HT-29 (cell line): ENCODE results near the gene PPAT. TPM values are rescaled to one million over a fixed set of nuclear protein-coding genes. Genes with fewer than 3 reads are reported as not detected.
A peak's percentile ranks its signal among the peaks of the same experiment; 100 is the strongest.
"Not testable (repeated sequence)": the region's sequence is repeated elsewhere in the genome, so short reads cannot be mapped to it uniquely, and the experiment has no call there.

ENCODE experiments used
- DNase-seq: peaks from one replicate; pipeline ENCODE4 v3.0.0-alpha.2; 2015; ENCODE audit warnings: low spot score
- total RNA-seq: library from RNA; depleted of rRNA; stranded (reverse); fragments of >200 nt; shearing (Covaris generic); gene quantifications from 2 replicates; pipeline ENCODE4 v1.2.3, GENCODE V29; 2014; rRNA removed

The PPAT gene
- total RNA-seq = 20.2 and 32.4 TPM in 2 replicates

- peak; percentile 99 for DNase-seq
These were observed at the start of gene PPAT for GRCh38 chr4:56435140-56435926. Gene PPAT, minus strand, starts transcription at chr4:56435615. Its CDS starts 138 bp downstream, at chr4:56435477.

DNA sequence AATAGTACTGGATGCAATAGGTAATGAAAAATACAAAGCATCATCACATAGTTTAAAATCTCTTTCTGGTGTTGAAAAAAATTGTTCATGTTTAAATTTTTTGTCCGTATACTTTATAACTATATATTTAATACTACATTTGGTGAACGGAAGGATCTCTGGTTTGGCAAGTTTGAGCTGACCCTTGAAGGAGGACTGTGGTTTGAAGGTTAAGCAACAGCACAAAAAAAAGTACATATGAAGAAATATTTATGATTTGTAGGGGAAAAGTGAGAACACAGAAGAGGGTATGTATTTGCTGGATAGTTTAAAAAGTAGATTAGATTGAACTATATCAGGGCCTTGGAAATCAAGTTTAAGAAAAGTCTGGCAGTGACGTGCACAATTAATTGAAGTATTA, 45.3 kb upstream of the PPAT start:
- no peak for DNase-seq

DNA sequence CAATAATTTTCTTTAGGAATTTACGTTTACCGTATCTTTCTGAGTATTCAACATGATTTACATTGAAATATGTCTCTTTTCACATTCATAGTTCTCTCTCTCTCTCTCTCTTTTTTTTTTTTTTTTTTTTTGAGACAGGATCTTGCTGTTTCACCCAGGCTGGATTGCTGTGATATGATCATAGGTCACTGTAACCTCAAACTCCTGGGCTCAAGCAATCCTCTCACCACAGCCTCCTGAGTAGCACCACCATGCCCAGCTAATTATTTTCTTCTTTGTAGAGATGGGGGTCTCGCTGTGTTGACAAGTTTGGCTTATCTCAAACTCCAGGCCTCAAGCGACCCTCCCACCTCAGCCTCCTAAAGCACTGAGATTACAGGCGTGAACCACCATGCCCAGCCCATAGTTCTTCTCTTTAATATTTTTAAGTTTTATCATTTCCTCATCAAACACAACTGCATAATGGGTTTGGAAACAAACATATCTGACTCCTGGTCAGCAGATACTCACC, 41.8 kb upstream of the PPAT start:
- no peak for DNase-seq

DNA sequence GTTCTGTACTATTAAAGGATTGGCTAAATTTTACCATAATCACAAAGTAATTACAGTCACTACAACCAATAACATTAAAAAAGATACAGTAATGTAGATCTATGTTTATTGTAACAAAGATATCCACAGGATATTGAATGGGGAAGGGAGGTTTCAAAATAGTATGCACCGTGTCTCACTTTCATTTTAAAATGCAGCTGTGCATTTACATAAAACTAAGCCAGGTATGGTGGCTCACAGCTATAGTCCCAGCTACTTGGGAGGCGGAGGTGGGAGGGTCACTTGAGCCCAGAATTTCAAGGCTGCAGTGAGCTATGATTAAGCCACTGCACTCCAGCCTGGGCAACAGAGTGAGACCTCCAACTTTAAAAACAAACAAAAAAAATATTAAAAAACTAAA, 40.5 kb upstream of the PPAT start:
- DNase-seq = no peak

DNA sequence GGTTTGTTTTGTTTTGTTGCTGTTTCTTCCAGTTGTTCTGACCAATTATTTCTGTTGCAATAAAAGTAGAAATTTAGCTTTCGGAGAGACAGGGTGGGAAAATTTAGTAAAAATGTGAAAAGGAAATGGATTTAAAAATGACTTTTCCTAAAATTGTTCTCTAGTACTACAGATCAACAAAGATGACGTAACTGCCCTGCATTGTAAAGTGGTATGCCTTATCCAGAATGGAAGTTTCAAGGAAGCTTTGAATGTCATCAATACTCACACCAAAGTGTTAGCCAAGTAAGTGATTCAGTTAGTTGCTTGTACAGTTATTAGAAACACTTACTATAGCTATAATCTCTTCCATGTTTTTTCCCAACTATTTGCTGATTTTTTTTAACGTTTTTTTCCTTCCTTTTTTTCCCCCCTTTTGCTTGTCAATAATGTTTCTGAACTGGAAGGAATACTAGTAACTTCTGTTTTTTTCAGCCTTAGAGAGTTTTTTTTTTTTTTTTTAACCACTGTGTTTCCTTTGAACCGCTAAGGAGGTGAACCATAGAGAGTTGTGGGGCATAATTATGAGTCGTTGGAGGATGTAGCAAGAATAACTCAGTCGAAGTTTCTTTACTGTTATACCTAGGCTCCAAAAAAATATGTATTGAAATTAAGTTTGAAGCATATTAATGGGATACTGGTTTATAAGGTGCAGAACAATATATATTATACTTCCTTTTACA, 34.2 kb upstream of the PPAT start:
- DNase-seq = no peak

- DNase-seq = peak; percentile 68
These were observed 32.6 kb upstream of the PPAT start for GRCh38 chr4:56468097-56468422.

GRCh38 chr4:56467284-56468096, 32.1 kb upstream of the PPAT start, which contains the start of gene SRP72:
Gene SRP72, plus strand, starts transcription at chr4:56467617. Its CDS starts 19 bp downstream, at chr4:56467636.
- peak; percentile 92 for DNase-seq

DNA sequence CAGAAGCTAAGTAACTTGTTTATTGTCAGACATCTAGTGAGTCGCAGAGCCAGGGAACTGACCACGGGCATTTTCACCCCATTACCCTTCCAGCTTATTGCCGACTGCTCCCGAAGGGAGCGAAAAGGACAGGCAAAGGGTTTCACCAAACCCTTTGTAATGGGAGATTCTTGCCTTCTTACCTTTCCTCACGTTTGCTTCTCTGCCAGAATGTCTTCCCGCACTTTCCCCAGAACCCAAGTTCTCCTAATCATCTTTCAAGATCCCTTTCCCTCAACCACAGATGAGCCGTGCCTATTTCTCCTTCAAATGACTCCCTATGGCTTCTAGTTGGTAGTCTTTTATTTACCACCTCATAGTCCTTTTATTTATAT, 31.5 kb upstream of the PPAT start:
- DNase-seq = peak; percentile 41

- peak; percentile 47 for DNase-seq
These were observed 30.9 kb upstream of the PPAT start for GRCh38 chr4:56466296-56466761.

DNA sequence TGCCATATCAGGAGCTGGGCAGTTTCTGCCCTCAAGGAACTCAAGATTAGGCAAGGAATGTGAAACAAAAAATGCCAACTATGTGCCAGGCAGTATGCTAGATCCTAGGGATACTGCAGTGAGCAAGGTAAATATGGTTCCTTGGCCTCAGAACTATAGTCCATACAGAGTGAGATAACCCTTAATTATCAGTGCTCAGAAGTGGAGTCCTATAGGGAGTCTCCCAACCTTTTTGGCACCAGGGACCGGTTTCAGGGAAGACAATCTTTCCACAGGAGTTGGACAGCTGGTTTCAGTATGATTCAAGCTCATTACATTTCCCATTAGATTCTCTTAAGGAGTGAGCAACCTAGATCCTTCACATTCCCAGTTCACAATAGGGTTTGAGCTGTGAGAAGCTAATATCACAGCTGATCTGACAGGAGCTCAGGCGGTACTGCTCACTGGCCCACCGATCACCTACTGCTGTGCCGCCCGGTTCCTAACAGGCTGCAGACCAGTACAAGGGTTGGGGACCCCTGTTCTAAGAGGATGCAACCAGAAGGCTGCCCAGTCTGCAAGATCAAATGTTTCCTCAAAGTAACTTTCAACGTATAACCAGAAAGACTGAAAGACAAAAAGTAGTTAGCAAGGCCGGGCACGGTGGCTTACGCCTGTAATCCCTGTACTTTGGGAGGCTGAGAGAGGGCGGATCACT, 30.3 kb upstream of the PPAT start:
- no peak for DNase-seq

GRCh38 chr4:56464581-56464980, 29.2 kb upstream of the PPAT start:
- DNase-seq = no peak

DNA sequence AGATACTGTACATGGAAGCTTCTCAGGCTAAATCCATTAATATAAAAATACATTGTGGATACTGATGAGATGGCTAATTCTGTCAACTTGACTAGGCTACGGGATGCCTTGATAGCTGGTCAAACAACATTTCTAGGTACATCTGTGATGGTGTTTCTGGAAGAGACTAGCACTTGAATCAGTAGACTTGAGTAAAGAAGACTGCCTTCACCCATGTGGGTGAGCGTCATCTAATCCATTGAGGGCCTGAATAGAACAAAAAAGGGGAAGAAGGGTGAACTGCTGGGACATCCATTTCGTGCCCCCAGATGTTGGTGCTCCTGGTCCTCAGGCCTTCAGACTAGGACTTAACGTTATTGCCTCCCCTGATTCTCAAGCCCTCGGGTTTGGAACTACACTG, 28.3 kb upstream of the PPAT start:
- DNase-seq = no peak

DNA sequence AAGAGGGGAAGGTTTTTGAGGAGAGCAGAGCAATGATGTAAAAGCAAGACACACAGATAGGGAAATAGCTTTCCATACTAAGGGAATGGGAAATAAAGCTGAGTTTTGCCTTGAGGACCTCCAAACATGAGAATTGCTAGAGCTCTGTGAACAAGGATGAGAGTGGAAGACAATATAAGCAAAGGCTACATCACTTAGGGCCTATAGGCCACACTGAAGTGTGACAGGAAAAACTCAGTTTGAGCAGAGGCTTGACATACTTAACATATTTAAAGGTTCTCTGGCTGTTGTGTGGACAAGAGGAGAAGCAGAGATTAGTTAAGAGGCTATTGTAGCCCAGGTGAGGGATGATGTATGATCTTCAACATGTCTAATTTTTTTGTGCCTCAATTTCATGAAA, 26.7 kb upstream of the PPAT start:
- no peak for DNase-seq

GRCh38 chr4:56460085-56460484, 24.7 kb upstream of the PPAT start:
- DNase-seq = no peak

DNA sequence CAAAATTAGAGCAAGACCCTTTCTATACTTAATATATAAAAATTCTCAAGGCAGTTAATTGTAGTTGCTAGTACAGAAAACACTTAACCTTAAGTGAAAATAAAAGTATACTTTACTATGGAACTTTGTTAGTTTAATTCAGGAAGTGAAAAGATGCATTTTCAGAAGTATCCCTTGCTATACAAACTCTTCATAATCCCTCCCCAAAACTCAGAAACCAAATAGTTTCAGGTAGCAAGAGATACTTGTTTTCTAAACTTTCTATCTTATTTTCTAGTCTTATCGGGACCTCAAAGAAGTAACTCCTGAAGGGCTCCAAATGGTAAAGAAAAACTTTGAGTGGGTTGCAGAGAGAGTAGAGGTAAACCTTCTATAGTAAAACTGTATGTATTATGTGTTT, 14.9 kb upstream of the PPAT start:
- DNase-seq = no peak

DNA sequence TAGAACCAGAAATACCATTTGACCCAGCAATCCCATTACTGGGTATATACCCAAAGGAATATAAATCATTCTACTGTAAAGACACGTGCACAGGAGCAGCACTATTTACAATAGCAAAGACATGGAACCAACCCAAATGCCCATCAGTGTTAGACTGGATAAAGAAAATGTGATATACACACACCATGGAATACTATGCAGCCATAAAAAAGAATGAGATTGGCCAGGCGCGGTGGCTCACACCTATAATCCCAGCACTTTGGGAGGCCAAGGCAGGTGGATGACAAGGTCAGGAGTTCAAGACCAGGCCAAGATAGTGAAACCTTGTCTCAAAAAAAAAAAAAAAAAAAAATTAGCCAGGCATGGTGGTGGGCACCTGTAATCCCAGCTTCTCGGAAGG, 14.1 kb upstream of the PPAT start:
- DNase-seq = not testable (repeated sequence)

DNA sequence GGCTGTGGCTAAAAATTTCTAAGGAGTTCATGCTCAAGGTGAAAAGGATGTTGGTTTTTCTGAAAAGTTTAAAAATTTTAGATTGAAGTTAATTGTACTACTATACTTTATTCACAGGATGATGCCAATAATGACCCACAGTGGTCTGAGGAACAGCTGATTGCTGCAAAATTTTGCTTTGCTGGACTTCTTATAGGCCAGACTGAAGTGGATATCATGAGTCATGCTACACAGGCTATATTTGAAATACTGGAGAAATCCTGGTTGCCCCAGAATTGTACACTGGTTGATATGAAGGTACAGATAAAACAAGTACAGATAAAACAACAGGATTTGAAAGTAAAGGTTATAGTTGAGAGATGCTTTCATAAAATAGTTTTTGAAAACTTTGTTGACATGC, 12.9 kb upstream of the PPAT start:
- no peak for DNase-seq

GRCh38 chr4:56445699-56446098, 10.3 kb upstream of the PPAT start:
- no peak for DNase-seq

DNA sequence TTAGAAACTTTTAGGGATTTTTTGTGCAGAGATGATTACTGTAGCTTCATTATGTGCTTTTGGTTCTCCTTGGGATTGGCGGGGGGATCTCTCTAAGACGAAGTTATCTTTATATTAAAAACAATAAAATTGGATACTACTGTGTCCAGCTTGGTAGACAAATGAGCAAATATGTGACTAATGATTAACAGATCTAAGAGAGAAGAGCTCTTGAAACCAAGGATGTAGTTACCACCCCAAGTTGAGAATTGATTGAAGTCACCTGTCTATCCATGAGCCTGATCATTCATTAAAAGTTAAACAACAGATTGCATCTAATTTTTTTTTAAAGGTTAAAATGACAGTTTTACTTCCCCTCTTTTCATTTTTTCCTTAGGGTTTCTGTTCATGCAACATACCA, 9.3 kb upstream of the PPAT start:
- no peak for DNase-seq

DNA sequence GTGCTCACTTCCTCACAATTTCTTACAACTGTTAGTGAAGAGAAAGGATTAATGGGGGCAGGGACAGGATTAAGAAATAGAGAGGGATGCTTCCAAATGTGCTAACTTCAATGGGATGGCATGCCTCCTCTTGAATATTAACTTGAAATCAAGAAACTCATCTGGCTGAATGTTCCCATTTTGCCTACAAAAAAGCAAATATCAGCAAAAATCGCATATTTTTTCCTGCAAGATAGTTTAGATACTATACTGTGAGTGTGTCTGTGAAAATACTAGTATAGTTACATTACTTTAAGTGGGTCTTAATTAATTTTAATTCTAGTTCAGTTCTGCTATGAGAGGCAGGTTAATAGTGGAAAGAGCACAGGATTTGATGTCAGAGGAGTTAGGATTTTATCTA, 5.6 kb upstream of the PPAT start:
- no peak for DNase-seq

- no peak for DNase-seq
These were observed 3.4 kb upstream of the PPAT start for GRCh38 chr4:56438766-56439165.
